Keratinocyte (primary cell): ENCODE measurements around the gene MYBPC1.

Experiments
- EZH2 ChIP-seq: IDR thresholded peaks from one replicate; pipeline ENCODE4 v1.6.1; 2012; ENCODE audit warnings: inconsistent platforms, mild to moderate bottlenecking, low read length, moderate library complexity
- TF ChIP-seq, protein P1 (sequence below), 3 experiments: IDR thresholded peaks in 1 of 3; conservative IDR thresholded peaks in 1 of 3; optimal IDR thresholded peaks in 1 of 3; 2 replicates in 2 of 3; 3 replicates in 1 of 3; pipeline versions ENCODE3 to v1.5.1; 2011; ENCODE audit warnings: low read length in 3 of 3, mild to moderate bottlenecking in 3 of 3, moderate library complexity in 2 of 3, control low read depth in 1 of 3, inconsistent platforms in 1 of 3; ENCODE audit not compliant: insufficient read depth in 2 of 3; ENCODE audit errors: extremely low read depth in 1 of 3

DNA sequence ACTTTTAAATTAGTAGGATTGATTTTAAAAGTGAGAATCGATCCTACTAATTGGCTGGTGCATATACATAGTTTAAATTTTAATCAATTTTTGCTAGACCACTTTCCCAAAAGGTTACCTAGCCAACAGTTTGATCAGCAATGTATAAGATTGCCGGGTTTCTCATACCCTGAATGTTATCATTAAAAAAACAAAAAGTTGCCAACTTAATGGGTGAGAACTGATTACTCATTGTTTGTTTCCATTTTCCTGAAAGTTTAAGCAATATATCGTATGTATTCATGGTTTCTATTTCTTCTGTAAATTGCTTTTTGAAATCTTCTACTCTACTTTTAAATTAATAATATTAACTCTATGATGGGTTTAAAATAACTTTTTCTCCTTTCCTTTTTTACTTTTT, 4.4 kb upstream of the MYBPC1 start:
- TF ChIP-seq EZH2 = no peak
- TF ChIP-seq, protein P1, sequence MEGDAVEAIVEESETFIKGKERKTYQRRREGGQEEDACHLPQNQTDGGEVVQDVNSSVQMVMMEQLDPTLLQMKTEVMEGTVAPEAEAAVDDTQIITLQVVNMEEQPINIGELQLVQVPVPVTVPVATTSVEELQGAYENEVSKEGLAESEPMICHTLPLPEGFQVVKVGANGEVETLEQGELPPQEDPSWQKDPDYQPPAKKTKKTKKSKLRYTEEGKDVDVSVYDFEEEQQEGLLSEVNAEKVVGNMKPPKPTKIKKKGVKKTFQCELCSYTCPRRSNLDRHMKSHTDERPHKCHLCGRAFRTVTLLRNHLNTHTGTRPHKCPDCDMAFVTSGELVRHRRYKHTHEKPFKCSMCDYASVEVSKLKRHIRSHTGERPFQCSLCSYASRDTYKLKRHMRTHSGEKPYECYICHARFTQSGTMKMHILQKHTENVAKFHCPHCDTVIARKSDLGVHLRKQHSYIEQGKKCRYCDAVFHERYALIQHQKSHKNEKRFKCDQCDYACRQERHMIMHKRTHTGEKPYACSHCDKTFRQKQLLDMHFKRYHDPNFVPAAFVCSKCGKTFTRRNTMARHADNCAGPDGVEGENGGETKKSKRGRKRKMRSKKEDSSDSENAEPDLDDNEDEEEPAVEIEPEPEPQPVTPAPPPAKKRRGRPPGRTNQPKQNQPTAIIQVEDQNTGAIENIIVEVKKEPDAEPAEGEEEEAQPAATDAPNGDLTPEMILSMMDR (optimal IDR thresholded peaks at IDR 0.05 in 1 of 3, IDR thresholded peaks at IDR 0.05 in 1 of 3, conservative IDR thresholded peaks at IDR 0.05 in 1 of 3; ENCODE audit: extremely low read depth in 1 of 3, insufficient read depth in 2 of 3, low read length in 3 of 3) = no peak
